PC-3 (cell line): Measurements from ENCODE around the gene HLCS.
A peak's percentile ranks its signal among the peaks of the same experiment; 100 is the strongest.

Experiments used
- EZH2 ChIP-seq: fragments of 300-600 bp; sonication (generic); IDR thresholded peaks from one replicate; pipeline ENCODE4 v1.6.1; 2017; ENCODE audit warnings: antibody characterized with exemption, mild to moderate bottlenecking, low read length; ENCODE audit not compliant: unreplicated experiment
- EZH2phosphoT487 ChIP-seq: fragments of 300-600 bp; sonication (generic); IDR thresholded peaks from 2 replicates; pipeline ENCODE4 v1.6.1; 2018; ENCODE audit warnings: mild to moderate bottlenecking, antibody characterized with exemption, low read length, borderline replicate concordance
- TF ChIP-seq, protein P1 (sequence below): fragments of 300-600 bp; sonication (generic); conservative IDR thresholded peaks from 2 replicates; pipeline ENCODE4 v1.5.1; 2017; ENCODE audit warnings: antibody characterized with exemption, low read depth, mild to moderate bottlenecking, low read length

DNA sequence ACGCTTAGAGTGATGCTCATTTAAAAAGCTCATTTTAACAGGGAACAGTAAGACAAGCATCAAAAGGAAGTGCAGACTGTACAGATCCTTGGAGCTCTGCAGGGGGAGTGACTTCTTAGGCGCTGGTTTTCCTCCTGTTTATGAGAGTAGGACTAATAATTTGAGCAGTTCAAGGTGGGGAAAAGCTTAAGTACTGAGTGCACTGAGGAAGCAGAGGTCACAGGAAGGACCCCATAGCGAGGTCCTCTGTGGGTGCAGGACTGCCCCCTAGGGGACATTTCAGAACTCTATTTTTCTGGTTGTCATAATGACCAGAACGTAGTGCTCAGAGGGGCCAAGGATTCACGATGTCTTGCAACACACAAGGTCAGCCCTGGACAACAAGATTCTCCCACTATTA is 112.1 kb downstream of the HLCS start:
- no peak for TF ChIP-seq EZH2
- TF ChIP-seq, protein P1, sequence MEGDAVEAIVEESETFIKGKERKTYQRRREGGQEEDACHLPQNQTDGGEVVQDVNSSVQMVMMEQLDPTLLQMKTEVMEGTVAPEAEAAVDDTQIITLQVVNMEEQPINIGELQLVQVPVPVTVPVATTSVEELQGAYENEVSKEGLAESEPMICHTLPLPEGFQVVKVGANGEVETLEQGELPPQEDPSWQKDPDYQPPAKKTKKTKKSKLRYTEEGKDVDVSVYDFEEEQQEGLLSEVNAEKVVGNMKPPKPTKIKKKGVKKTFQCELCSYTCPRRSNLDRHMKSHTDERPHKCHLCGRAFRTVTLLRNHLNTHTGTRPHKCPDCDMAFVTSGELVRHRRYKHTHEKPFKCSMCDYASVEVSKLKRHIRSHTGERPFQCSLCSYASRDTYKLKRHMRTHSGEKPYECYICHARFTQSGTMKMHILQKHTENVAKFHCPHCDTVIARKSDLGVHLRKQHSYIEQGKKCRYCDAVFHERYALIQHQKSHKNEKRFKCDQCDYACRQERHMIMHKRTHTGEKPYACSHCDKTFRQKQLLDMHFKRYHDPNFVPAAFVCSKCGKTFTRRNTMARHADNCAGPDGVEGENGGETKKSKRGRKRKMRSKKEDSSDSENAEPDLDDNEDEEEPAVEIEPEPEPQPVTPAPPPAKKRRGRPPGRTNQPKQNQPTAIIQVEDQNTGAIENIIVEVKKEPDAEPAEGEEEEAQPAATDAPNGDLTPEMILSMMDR = peak; percentile 85
- no peak for TF ChIP-seq EZH2phosphoT487
